ENCODE measurements around the gene IRS1.

GRCh38 chr2:226733189-226733858 lies 66.3 kb downstream of the IRS1 start:
- TF ChIP-seq GATA2 (IDR thresholded peaks at IDR 0.05; ENCODE audit: low read depth, low read length) = no peak
- TF ChIP-seq GATA3 (IDR thresholded peaks at IDR 0.05; ENCODE audit: low read depth, low read length) = no peak
